HG02852 (cell line): Measurements from ENCODE around the gene LSM14A.
"Not testable (repeated sequence)": the region's sequence is repeated elsewhere in the genome, so short reads cannot be mapped to it uniquely, and the experiment has no call there.

Experiments used
- ATAC-seq: cut with Tn5 transposase; IDR thresholded peaks from one replicate; pipeline ENCODE4 v1.9.1; 2021; ENCODE audit warnings: mild to moderate bottlenecking, moderate library complexity; ENCODE audit not compliant: unreplicated experiment

Gene LSM14A

DNA sequence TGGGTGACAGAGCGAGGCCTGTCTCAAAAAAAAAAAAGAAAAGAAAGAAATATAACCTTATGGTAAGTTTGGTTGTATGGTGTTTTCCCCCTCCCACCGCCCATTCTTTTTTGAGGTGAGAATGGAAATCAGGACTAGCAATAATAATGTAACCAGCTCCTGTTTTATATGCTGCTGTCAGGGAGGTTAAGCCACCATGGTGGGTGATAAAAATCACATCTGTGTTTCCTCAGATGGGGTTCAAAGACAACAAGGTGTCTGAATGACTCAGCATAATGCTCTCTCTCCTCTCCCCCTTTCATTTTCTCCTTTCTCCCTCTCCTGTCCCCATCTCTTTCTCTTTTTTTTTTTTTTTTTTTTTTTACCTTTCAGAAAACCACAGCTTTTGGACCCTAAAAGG, 53.7 kb downstream of the LSM14A start:
- ATAC-seq, result no peak

DNA sequence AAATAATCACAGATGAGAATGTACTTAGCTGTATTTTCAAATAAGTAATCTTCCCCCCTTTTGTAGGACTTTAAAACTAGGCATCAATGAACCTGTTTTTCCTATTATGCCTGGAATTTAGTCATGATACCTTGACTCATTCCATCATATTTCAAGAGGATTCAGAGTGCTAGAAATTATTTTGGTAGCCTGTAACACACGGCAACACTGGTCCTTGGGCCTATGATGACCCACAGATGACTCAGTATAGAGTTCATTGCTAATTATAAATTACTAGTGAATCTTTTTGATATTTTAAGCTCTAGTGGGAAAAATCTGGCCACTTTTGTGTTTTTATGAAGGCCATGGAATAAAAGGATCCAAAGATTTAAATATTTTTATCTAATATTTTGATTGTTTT, 56.0 kb downstream of the LSM14A start:
- ATAC-seq, result no peak

DNA sequence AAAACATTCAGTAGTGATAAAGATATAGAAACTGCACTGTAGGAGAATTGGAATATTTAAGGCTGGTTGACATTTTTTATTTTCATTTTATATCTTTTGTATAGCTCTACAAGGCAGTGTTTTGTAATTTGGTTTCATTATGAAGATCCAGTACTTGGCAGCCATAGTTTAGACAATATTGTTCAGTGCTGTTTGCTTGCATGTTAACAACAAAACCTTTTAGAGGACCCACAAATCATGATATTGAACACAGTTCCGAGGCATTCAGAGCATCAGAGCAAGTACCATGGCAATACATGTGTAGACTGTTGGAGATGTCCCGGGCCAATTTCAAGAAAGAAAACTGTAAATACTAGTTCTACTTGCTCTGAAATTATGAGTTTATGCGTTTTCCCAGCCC, 56.5 kb downstream of the LSM14A start:
- no peak for ATAC-seq

DNA sequence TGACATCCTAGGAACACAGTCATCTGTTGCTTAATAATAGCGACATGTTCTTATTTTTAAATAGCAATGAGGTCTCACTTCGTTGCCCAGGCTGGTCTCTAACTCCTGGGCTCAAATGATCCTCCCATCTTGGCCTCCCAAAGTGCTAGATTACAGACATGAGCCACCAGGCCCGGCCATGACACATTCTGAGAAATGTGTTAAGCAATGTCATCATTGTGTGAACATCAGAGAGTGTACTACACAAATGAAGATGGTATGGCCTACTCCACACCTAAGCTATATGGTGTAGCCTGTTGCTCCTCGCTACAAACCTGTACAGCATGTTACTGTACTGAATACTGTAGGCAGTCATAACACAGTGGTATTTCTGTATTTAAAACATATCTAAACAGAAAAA, 57.4 kb downstream of the LSM14A start:
- ATAC-seq, result no peak

DNA sequence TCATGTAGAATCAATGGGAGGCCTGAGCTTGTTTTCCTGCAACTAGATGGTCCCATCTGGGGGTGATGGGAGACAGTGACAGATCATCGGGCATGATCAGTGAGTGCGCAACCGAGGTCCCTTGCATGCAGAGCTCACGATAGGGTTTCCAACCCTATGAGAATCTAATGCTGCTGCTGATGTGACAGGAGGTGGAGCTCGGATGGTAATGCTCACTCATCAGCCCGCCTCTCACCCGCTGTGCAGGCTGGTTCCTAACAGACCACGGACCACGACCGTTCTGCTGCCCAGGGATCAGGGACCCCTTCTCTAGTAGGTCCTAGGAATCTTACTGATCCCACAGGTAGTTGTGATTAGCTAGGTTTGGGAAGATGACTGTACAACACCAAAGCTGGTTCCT, 58.5 kb downstream of the LSM14A start:
- ATAC-seq, result no peak

DNA sequence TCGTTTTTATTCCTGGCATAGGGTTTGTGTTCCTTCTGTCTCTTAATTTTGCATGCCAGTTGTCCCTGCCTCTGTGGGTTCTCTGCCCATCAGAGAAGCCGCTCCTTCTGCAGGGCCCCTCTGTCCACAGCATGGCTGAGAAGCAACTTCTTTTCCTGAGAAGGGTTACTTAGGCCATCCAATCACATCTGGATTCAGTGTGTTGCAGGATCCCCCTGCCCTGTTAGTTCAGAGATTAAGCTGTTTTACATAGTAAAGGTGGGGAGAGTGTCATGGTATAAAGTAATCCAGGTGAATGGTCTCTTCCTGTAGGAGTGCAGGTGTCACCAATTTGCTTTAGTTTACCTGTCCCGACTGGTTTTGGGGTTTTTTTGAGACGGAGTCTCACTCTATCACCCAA, 59.1 kb downstream of the LSM14A start:
- no peak for ATAC-seq

DNA sequence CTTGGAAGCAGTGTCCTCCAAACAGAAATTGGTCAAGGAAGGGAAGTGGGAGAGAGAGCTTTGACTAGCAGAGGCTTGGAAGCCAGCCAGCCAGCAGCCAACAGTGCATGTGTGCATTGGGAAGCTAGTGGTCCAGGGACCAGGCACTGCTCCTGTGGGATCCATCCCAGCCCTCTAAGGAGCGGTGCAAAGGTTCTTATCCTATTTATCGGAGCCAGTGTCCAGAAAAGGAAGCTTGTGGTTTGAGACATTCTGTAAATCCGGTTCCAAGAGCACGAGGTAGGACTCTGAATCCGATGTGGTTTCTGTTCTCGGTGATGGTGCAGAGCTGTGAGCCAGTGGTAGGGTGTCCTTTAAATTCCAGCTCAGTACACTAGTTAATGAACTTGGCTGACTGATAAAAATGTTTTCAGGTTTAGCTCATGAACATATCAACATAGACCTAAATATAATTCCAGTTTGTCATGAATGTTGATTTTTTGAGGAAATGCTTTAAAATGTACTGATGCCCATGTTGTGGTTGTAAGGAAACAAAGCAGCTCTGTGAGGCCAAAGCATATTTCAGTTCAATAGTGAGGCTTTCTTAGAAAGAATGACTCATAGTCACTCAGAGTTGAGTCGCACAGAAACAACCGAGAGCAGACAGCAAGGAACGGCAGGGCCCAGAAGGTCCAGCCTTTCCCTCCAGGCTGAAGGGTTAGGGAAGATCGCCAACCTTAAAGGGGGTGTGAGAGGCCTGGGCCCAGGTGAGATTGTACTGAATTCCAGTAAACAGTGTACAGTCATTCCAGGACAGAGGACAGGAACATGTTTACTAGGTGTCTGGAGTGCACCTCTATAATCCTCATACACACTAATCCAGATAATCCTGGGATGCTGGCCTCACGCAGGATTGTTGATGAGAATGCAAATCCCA, 60.5 kb downstream of the LSM14A start:
- ATAC-seq, result no peak

DNA sequence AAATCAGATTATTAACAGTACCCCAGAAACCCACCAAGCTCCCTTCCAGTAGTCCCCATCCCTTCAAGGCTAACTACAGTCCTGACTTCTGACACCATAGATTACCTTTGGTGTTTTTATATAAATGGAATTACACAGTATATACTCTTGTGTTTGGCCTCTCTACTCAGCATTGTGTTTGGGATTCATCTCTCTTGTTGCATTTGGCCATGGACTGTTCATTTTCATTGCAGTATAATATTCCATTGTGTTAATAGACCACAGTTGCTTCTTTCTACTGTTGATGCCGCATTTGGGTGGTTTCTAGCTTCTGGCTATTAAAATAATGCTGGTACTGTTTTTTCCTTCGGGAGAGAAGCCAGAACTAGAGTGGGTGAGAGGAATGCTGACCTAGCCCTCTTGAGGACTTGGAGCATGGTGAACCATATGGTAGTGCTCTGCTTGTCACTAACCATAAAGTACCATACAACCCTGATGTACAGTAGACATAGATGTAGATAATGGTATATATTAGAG, 63.2 kb downstream of the LSM14A start:
- ATAC-seq, result no peak

DNA sequence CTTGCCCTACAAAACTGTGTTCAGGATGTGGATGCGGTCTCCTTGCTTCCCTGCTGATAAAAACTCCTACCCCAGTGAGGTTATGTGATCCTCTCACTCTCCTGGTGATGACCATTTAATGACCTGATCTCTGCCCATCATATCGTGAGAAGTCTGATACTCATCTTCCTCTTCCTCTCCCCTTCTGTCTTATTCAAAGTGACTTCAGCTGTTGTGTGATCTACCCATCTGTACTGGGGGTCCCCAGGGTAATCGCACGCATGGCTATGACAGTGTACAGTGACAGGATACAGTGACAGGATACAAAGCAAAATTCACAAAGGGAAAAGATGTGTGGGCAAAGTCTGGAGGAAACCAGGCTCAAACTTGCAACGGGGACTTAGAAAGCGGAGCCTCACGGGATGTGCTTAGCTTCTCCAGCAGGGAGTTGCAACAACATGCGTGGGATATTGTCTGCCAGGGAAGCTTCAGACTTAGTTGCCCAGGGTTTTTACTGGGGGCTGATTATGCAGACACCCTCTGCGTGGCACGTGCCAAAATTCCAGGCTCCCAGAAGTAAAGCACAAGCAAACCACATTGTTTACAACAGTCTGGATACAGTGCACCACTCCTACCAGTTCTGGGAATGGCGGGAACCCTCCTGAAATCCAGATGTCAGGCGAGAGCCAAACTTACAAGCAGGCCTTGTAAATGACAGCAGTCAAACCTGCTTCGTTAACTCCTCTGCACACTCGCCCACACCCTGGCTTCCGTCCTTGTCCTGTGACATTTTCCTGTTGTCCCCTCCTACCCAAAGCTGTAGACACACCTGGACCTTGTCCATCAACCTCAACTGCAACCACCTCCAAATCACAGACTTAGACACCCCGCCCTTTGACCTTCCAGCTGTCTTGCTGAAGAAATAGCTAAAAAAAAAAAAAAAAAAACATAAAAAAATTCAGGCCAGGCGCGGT, 64.0 kb downstream of the LSM14A start:
- ATAC-seq, result no peak

DNA sequence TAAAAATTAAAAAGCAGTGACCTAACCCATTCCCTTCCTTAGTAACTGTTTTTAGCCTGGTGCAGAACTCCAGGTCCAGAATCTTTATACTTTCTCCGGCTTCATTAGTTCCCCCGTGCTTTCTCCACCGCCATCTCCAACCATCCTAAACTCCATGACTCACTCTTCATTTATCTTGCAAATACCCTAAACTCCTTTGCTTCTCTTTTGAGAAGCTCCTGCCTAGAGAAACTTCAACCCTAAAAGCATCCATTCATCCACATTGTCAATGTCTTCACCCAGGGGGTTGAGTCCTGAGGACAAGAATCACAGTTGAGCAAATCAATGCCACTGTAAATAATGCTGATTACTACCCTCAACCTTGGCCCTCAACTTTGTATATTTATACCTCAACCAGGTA, 65.0 kb downstream of the LSM14A start:
- no peak for ATAC-seq

DNA sequence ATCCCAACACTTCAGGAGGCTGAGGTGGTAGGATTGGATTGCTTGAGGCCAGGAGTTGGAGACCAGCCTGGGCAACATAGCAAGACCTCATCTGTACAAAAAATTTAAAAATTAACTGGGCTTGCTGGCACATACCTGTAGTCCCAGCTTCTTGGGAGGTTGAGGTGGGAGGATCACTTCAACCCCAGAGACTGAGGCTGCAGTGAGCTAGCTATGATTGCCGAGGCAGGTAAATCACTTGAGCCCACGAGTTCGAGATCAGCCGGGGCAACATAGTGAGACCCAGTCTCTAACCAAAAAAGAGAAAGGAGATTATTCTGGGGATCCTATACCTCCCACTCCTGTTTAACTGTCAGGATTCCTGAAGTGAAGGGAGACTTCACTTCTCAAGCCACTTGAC, 65.6 kb downstream of the LSM14A start:
- no peak for ATAC-seq

DNA sequence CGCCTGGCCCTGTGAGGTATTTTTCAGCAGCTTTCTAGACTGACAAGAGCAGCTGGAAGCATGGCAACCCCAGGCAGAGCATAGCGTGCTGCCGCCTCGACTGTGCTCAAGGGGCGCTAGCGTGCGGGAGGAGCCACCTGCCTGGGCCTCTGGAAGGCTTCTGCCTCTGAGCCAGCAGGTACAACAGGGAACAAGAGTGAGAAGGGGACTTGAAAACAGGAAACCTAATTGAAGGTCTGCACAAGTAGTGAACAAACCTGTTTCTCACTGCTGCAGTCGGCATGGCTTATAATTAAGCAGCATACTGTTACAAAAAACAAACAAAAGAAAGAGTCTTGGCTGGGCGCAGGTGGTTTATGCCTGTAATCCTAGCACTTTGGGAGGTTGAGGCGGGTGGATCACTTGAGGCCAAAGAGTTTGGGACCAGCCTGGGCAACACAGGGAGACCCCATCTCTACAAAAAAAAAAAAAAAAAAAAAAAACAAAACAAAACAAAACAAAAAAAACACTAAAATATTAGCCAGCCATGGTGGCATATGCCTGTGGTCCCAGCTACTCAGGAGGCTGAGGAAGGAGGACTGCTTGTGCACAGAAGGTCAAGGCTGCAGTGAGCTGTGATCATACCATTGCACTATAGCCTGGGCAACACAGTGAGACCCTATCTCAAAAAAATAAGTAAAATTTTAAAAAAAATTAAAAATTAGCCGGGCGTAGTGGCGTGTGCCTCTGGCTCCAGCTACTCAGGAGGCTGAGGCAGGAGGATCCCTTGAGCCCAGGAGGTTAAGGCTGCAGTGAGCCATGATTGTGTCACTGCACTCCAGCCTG, 69.4 kb downstream of the LSM14A start:
- ATAC-seq, result no peak

DNA sequence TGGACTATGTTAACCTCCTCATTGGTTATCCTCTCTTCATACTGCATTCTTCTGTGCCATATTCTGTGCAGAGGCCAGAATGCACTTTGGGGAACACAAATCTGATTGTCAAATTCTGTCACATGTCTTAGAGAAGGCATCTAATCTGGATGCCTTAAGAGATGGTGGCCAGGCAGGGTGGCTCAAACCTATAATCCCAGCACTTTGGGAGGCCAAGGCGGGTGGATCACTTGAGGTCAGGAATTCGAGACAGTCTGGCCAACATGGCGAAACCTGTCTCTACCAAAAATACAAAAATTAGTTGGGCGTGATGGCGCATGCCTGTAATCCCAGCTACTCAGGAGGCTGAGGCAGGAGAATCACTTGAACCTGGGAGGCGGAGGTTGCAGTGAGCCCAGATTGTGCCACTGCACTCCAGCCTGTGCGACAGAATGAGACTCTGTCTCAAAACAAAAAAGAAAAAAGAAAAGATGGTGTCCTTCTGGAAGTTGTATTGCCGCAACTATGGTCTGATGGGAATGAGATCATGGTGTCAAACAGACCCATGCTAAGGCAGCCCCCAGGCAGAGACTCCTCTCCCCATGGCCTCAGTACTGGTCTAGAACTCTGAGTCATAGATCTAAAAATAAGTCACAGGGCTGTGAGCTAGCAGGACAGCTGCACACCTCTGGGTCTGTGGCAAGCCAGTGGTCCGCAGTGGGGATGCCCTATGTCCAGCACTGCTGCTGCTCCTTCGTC, 71.0 kb downstream of the LSM14A start:
- ATAC-seq, result not testable (repeated sequence)

DNA sequence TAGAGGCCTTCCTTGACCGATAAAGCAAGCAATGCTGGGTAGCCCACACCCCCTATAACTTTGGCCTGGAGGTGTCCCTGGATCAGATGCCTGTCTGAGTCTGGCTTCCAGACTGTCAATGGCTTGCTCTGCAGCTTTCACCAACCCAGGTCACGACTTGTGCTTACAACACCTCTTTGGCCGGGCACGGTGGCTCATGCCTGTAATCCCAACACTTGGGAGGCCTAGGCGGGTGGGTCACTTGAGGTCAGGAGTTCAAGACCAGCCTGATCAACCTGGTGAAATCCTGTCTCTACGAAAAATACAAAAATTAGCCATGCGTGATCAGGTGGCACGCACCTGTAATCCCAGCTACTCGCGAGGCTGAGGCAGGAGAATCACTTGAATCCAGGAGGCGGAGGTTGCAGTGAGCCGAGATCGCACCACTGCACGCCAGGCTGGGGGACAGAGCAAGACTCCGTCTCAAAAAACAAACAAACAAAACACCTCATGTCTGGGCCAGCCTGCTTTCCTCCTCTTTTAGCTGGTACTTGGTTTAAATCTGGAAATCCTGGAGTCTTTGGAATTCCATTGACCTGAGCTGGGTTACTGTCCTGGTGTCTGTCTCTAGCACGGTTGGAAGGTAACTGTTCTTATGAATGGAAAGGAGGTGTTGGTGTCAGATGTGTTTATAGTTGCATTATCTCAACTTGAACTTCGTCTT, 71.7 kb downstream of the LSM14A start:
- ATAC-seq, result no peak

DNA sequence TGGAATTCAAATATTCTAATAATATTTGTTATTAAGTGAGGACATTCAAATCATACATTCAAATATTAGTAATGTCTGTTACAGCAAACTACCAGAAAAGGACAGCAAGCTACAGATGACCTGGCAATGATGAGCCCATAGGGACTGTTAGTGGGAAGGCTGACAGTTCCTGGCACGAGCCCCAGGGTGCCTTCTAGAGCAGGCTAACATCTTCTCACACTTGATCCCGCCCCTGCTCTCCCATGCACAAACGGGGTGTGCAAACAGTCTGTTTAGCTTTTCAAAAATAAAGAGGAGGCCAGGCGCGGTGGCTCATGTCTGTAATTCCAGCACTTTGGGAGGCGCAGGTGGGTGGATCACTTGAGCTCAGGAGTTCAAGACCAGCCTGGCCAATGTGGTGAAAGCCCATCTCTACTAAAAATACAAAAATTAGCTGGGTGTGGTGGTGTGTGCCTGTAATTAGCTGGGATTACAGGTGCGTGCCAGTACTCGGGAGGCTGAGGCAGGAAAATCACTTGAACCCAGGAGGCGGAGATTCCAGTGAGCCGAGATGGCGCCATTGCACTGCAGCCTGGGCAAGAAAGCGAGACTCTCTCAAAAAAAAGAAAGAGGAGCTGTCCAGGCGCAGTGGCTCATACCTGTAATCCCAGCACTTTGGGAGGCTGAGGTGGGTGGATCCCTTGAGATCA, 72.5 kb downstream of the LSM14A start:
- no peak for ATAC-seq

DNA sequence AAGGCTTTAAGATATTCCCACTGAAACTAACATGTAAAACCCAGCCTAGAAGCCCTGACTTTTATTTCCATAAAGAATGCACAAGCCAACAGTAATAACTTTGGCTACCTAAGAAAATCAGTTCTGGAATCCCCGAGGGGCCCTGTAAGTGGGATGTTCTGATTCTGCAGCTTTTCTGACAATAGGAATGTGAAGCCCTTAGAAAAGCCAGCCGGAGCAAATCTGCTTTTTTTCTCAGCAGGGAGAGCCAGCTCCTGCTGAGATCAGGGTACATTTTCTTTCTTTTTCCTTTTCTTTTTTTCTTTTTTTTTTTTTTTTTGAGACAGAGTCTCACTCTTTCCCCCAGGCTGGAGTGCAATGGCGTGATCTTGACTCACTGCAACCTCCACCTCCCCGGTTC, 74.0 kb downstream of the LSM14A start:
- no peak for ATAC-seq

DNA sequence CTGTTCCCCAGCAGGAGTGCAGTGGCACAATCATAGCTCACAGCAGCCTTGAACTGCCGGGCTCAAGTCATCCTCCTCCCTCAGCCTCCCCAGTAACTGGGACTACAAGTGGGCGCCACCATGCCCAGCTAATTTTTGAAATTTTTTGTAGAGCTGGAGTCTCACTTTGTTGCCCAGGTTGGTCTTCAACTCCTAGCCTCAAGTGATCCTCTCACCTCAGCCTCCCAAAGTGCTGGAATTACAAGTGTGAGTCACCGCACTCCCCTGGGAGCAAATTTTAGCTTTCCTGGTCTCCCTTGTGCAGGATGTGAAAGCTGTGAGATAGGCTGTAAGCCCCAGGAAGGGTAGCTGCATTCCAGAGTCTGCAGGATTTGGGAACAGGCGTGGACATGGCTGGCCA, 76.6 kb downstream of the LSM14A start:
- no peak for ATAC-seq

DNA sequence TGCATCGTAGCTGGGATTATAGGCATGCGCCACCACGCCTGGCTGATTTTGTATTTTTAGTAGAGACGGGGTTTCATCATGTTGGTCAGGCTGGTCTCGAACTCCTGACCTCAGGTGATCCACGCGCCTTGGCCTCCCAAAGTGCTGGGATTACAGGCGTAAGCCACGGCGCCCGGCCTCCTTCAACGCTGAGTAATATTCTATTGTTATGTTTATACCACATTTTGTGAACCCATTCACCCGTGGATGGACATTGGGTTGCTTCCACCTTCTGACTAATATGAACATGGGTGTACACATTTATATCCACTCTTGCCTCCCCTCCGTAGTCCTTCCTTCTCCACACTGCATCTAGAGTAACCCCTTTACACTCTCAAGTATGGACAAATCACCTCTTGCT, 80.9 kb downstream of the LSM14A start:
- not testable (repeated sequence) for ATAC-seq

DNA sequence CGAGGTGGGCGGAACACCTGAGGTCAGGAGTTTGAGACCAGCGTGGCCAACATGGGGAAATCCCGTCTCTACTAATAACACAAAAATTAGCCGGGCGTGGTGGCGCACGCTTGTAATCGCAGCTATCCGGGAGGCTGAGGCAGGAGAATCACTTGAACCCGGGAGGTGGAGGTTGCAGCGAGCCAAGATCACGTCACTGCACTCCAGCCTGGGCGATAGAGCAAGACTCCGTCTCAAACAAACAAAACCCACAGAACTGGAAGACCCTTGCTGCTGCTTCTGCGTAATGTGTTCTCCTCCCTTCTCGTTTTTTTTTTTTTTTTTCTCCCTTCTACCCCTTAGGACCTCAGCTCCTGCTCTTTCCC, 81.4 kb downstream of the LSM14A start:
- not testable (repeated sequence) for ATAC-seq
